Endothelial cell (in vitro differentiated cells): ENCODE data around the gene CMSS1. TPM values are rescaled to one million over a fixed set of nuclear protein-coding genes. Genes with fewer than 3 reads are reported as not detected.
A peak's percentile ranks its signal among the peaks of the same experiment; 100 is the strongest.

Source experiments
- DNase-seq: peaks from one replicate; pipeline ENCODE4 v3.0.0; 2021; ENCODE audit warnings: low spot score
- H3K27ac Mint-ChIP-seq: one replicate; pipeline ENCODE4 v1.8.0; 2021; ENCODE audit warnings: mixed read lengths, inconsistent platforms; ENCODE audit not compliant: unreplicated experiment
- H3K27me3 Mint-ChIP-seq: one replicate; pipeline ENCODE4 v1.8.0; 2021; ENCODE audit warnings: mild to moderate bottlenecking, moderate library complexity, mixed read lengths, inconsistent platforms; ENCODE audit not compliant: unreplicated experiment
- H3K36me3 Mint-ChIP-seq: one replicate; pipeline ENCODE4 v1.8.0; 2021; ENCODE audit warnings: mild to moderate bottlenecking, low read depth, mixed read lengths, inconsistent platforms; ENCODE audit not compliant: unreplicated experiment
- H3K4me1 Mint-ChIP-seq: one replicate; pipeline ENCODE4 v1.8.0; 2021; ENCODE audit warnings: mild to moderate bottlenecking, mixed read lengths, inconsistent platforms; ENCODE audit not compliant: unreplicated experiment
- H3K4me3 Mint-ChIP-seq: one replicate; pipeline ENCODE4 v1.8.0; 2021; ENCODE audit warnings: mild to moderate bottlenecking, mixed read lengths, inconsistent platforms; ENCODE audit not compliant: unreplicated experiment
- H3K9me3 Mint-ChIP-seq: one replicate; pipeline ENCODE4 v1.8.0; 2021; ENCODE audit warnings: mixed read lengths, inconsistent platforms; ENCODE audit not compliant: unreplicated experiment
- total RNA-seq: library from RNA; stranded (reverse); fragmentation: NEBNext Ultra II Directional; extraction: Animal tissue kit (Norgen Biotek cat#: 25700); gene quantifications from one replicate; pipeline ENCODE4 v1.2.1, GENCODE V29; 2021; ENCODE audit not compliant: unreplicated experiment
- TF ChIP-seq, protein P1 (sequence below): fragments of 200-600 bp; sonication (generic); IDR thresholded peaks from one replicate; pipeline ENCODE4 v1.5.0; 2021; ENCODE audit warnings: antibody characterized with exemption; ENCODE audit not compliant: unreplicated experiment

CMSS1 gene
- total RNA-seq, 1 donor from 2014 or later: 25.8 TPM

DNA sequence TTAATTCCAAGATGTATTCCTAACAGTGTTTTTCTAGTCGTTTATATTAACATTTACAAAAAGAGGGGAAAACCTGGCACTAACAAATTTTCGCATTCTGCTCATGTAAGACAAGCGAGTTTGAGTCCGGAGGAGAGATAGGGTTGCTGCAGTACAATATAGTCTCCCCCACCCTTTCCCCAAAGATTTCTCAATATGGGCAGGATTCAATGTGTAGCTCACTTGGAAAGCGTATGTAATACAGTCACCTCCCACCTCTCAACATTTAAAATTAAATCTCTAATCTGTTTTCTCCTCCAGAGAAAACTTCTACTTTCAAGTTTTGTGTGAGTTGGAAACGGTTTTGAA lies 57.9 kb downstream of the CMSS1 start:
- H3K4me3 Mint-ChIP-seq: peak overlapping the region; percentile 91
- peaks cover 3% of the 10 kb centered on the region for H3K27me3 Mint-ChIP-seq
- H3K9me3 Mint-ChIP-seq: no peaks in the 10 kb centered on the region
- H3K4me1 Mint-ChIP-seq: peaks cover 35% of the 10 kb centered on the region
- TF ChIP-seq, protein P1, sequence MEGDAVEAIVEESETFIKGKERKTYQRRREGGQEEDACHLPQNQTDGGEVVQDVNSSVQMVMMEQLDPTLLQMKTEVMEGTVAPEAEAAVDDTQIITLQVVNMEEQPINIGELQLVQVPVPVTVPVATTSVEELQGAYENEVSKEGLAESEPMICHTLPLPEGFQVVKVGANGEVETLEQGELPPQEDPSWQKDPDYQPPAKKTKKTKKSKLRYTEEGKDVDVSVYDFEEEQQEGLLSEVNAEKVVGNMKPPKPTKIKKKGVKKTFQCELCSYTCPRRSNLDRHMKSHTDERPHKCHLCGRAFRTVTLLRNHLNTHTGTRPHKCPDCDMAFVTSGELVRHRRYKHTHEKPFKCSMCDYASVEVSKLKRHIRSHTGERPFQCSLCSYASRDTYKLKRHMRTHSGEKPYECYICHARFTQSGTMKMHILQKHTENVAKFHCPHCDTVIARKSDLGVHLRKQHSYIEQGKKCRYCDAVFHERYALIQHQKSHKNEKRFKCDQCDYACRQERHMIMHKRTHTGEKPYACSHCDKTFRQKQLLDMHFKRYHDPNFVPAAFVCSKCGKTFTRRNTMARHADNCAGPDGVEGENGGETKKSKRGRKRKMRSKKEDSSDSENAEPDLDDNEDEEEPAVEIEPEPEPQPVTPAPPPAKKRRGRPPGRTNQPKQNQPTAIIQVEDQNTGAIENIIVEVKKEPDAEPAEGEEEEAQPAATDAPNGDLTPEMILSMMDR: no peak
- peaks cover 7% of the 10 kb centered on the region for H3K36me3 Mint-ChIP-seq
- no peak for DNase-seq
- H3K27ac Mint-ChIP-seq: peak overlapping the region; percentile 90

- Mint-ChIP-seq H3K27me3 (peaks cover 1% of the 10 kb centered on the region), H3K4me1 (peaks cover 40% of the 10 kb centered on the region), H3K4me3 (peak overlapping the region; percentile 91), H3K9me3 (no peaks in the 10 kb centered on the region), H3K36me3 (peaks cover 7% of the 10 kb centered on the region), H3K27ac (peak overlapping the region; percentile 95)
- TF ChIP-seq, protein P1: no peak
- DNase-seq: peak; percentile 84
These were observed 58.5 kb downstream of the CMSS1 start for GRCh38 chr3:99875929-99876841.

DNA sequence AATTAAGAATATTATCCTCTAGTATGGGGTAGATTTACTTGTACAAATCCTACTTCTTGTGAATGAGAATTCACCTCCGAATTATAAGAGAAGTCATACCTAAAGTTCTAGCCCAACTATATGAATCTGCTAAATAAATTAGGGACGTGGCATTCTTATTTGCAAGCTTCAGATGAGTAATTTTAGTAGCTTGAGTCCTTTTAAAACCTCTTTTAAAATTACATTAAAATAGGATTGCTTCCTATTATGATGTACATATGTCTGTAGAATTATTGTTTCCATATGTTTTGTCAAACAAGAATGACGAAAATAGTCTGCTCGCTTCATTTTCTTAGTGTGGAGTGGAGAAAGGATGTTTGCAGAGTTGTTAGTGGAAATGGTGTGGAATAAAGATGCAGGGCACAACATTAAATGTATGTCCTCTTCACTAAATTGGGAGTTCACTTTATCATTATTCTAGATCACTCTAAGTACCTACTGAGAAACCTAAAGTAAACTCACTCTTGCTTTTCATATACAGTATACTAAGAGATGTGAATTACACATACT lies 59.4 kb downstream of the CMSS1 start:
- Mint-ChIP-seq H3K27ac (peak overlapping the region; percentile 95), H3K9me3 (no peaks in the 10 kb centered on the region), H3K27me3 (no peaks in the 10 kb centered on the region), H3K4me3 (no peak overlapping the region), H3K4me1 (peaks cover 45% of the 10 kb centered on the region), H3K36me3 (peaks cover 4% of the 10 kb centered on the region)
- TF ChIP-seq, protein P1: no peak
- DNase-seq: no peak

DNA sequence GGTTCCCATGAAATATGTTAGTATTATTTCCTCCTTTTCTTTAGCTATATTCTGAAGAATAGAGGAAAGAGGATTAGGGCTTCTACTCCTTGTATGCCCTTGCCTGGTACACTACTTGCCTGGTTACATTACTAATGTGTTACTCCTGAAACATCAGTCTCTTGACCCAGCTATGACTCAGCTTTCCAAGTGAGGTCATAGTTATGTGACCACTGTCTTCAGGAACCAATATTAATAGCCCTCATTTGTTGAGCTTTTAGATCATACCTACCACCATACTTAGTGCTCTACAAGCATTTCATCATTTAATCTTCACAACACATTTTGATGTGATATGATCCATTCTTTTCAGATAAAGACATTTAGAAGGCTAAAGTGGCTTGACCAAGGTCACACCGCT lies 60.3 kb downstream of the CMSS1 start:
- H3K36me3 Mint-ChIP-seq: no peaks in the 10 kb centered on the region
- H3K4me1 Mint-ChIP-seq: peaks cover 42% of the 10 kb centered on the region
- H3K27ac Mint-ChIP-seq: peak overlapping the region; percentile 16
- TF ChIP-seq, protein P1: no peak
- DNase-seq: no peak
- H3K4me3 Mint-ChIP-seq: no peak overlapping the region
- no peaks in the 10 kb centered on the region for H3K27me3 Mint-ChIP-seq
- no peaks in the 10 kb centered on the region for H3K9me3 Mint-ChIP-seq

- TF ChIP-seq, protein P1: no peak
- H3K9me3 Mint-ChIP-seq: no peaks in the 10 kb centered on the region
- no peaks in the 10 kb centered on the region for H3K36me3 Mint-ChIP-seq
- H3K27me3 Mint-ChIP-seq: no peaks in the 10 kb centered on the region
- H3K4me3 Mint-ChIP-seq: no peak overlapping the region
- H3K27ac Mint-ChIP-seq: no peak overlapping the region
- peaks cover 46% of the 10 kb centered on the region for H3K4me1 Mint-ChIP-seq
- DNase-seq: no peak
These were observed 61.6 kb downstream of the CMSS1 start for GRCh38 chr3:99879275-99879674.
